ENCODE results near the gene SOS2. TPM values are rescaled to one million over a fixed set of nuclear protein-coding genes. Genes with fewer than 3 reads are reported as not detected.

The SOS2 gene
- total RNA-seq, 4 donors from 2014 or later, result 40.1 to 59.8 (median 46.7) TPM

DNA sequence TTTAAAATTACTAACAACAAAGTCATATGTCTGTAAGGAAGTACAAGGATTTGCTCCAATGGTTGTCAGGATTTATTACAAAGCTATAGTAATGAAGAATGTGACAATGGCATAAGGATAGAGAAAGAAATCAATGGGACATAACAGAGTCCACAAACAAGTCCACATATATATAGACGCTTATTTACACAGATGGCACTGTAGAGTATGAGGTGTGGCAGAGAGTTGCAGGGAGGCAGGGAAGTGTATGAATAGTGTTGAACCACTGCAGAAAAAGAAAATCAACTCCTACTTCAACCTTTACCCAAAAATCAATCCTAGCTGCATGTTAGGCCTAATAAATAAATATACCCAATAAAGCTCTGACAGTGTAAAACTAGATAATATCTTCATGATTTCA, 21.3 kb downstream of the SOS2 start:
- H3K27me3 ChIP-seq, result no peaks in the 10 kb centered on the region
- no peaks in the 10 kb centered on the region for H3K36me3 ChIP-seq
- intact Hi-C loops (cut with DNase I), result no loop called here
- no peaks in the 10 kb centered on the region for H3K9me3 ChIP-seq
- H3K4me3 ChIP-seq, result no peak overlapping the region
- no peak for TF ChIP-seq POLR2A (IDR thresholded peaks at IDR 0.05; ENCODE audit: low read depth)
- no peak for TF ChIP-seq EP300 (IDR thresholded peaks at IDR 0.05)
- TF ChIP-seq, protein P1, sequence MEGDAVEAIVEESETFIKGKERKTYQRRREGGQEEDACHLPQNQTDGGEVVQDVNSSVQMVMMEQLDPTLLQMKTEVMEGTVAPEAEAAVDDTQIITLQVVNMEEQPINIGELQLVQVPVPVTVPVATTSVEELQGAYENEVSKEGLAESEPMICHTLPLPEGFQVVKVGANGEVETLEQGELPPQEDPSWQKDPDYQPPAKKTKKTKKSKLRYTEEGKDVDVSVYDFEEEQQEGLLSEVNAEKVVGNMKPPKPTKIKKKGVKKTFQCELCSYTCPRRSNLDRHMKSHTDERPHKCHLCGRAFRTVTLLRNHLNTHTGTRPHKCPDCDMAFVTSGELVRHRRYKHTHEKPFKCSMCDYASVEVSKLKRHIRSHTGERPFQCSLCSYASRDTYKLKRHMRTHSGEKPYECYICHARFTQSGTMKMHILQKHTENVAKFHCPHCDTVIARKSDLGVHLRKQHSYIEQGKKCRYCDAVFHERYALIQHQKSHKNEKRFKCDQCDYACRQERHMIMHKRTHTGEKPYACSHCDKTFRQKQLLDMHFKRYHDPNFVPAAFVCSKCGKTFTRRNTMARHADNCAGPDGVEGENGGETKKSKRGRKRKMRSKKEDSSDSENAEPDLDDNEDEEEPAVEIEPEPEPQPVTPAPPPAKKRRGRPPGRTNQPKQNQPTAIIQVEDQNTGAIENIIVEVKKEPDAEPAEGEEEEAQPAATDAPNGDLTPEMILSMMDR (IDR thresholded peaks at IDR 0.05), result no peak
- no peak for TF ChIP-seq POLR2AphosphoS5 (IDR thresholded peaks at IDR 0.05)
- DNase-seq (ENCODE audit: extremely low spot score), result no peak
- 95% methylated on average over 1 of the region's 1 CpG for WGBS
- H3K27ac ChIP-seq (replicated peaks in 1 of 4), result no peak overlapping the region
- H3K4me1 ChIP-seq, result peaks cover 8 to 26% (median 17%) of the 10 kb centered on the region in 4 donors

DNA sequence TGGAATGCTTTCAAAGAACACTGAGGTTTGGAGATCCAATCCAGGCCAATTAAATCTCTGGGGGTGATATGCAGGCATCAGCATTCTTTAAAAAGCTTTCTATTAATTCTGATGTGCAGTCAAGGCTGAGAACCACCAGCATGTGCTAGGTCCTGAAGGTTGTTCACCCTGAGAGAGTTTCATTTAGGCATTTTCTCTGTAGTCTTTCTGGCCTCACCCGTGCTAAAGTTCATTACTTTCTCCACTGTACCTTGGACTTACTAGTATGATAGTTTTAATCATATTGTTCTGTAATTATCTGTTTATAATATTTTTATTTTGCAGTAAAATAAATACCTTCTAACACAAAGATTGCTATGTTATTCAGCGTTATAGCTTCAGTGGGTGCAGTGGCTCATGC, 32.9 kb downstream of the SOS2 start:
- Histone ChIP-seq H3K27me3 (no peaks in the 10 kb centered on the region), H3K27ac (replicated peaks in 1 of 4) (no peak overlapping the region), H3K36me3 (peaks cover 21 to 73% (median 57%) of the 10 kb centered on the region in 4 donors), H3K4me1 (no peaks in the 10 kb centered on the region), H3K9me3 (no peaks in the 10 kb centered on the region), H3K4me3 (no peak overlapping the region)
- DNase-seq (ENCODE audit: extremely low spot score), result no peak
- WGBS, result 91% methylated on average over 2 of the region's 2 CpGs
- intact Hi-C loops (cut with DNase I), result no loop called here
- TF ChIP-seq EP300 (IDR thresholded peaks at IDR 0.05), result no peak
- TF ChIP-seq POLR2A (IDR thresholded peaks at IDR 0.05; ENCODE audit: low read depth), result no peak
- TF ChIP-seq POLR2AphosphoS5 (IDR thresholded peaks at IDR 0.05), result no peak
- TF ChIP-seq, protein P1 (IDR thresholded peaks at IDR 0.05), result no peak

DNA sequence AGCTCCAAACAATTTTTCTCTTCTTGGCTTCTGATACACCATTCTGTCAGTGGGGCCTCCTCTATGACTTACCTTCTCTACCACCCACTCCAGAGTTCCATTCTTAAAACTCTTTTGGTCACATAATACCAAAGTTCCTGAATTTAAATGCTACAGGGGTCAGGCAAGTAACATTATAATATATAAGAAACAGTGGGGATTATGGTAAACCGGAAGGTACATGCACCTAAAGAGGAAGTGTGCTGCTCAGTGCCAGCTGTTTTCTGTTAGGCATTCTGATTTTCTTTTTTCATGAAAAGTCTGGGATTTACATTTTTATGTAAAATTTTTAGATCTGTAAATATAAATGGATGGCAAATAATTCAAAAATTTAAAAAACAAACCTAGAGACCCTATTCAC, 39.9 kb downstream of the SOS2 start:
- TF ChIP-seq, protein P1 (IDR thresholded peaks at IDR 0.05), result no peak
- TF ChIP-seq POLR2AphosphoS5 (IDR thresholded peaks at IDR 0.05) (no peak), EP300 (IDR thresholded peaks at IDR 0.05) (no peak)
- no peak for DNase-seq (ENCODE audit: extremely low spot score)
- 94% methylated on average over 1 of the region's 1 CpG for WGBS
- intact Hi-C loops (cut with DNase I), result no loop called here
- H3K4me3 ChIP-seq, result no peak overlapping the region
- peaks cover 21 to 70% (median 46%) of the 10 kb centered on the region in 4 donors for H3K36me3 ChIP-seq
- H3K27ac ChIP-seq (replicated peaks in 1 of 4), result no peak overlapping the region
- no peaks in the 10 kb centered on the region for H3K27me3 ChIP-seq
- H3K4me1 ChIP-seq, result no peaks in the 10 kb centered on the region
- H3K9me3 ChIP-seq, result no peaks in the 10 kb centered on the region

DNA sequence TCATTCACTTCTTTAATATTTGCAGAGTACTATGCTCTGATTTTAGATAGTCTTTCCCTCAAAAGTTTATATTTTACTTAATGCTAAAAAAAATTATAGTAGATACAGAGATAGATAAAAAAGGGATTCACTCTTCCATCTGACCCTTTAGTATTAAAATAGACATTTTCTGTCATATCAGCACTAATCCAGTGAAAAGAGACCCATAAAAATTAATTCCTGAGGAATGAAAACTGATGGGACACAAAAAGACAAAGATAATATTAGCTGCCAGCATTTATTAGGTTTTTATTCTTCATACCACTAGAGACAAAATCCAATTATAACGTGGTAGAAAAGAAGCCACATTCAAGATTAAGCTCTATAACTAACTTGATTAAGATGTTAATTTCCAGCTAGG, 45.3 kb downstream of the SOS2 start:
- Histone ChIP-seq H3K36me3 (peaks cover 11 to 79% (median 36%) of the 10 kb centered on the region in 4 donors), H3K27me3 (no peaks in the 10 kb centered on the region), H3K4me1 (no peaks in the 10 kb centered on the region), H3K9me3 (no peaks in the 10 kb centered on the region), H3K27ac (replicated peaks in 1 of 4) (no peak overlapping the region), H3K4me3 (no peak overlapping the region)
- TF ChIP-seq, protein P1 (IDR thresholded peaks at IDR 0.05), result no peak
- TF ChIP-seq EP300 (IDR thresholded peaks at IDR 0.05) (no peak), POLR2AphosphoS5 (IDR thresholded peaks at IDR 0.05) (no peak), POLR2A (IDR thresholded peaks at IDR 0.05; ENCODE audit: low read depth) (no peak)
- intact Hi-C loops (cut with DNase I), result no loop called here
- DNase-seq (ENCODE audit: extremely low spot score), result no peak
- WGBS, result 78% methylated on average over 1 of the region's 1 CpG

DNA sequence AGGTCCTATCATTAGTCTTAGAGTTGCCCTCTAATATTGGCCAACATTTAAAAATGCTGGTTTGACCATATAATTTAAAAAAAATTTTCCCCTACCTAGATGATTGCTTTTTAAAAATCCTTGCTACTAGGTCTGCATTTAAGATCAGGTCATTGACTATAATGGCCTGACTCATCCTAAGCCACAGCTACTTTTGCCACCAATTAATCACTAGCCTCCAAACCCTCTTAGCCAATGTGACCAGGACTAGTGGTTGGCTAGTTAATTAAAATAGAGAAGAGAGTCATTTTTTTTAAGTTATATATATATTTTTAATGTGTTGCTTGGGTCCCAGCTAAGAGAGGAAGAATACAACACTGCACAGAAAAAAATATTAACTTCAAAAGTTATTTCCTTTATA, 57.5 kb downstream of the SOS2 start:
- intact Hi-C loops (cut with DNase I), result no loop called here
- TF ChIP-seq POLR2AphosphoS5 (IDR thresholded peaks at IDR 0.05) (no peak), EP300 (IDR thresholded peaks at IDR 0.05) (no peak), POLR2A (IDR thresholded peaks at IDR 0.05; ENCODE audit: low read depth) (no peak)
- TF ChIP-seq, protein P1 (IDR thresholded peaks at IDR 0.05), result no peak
- Histone ChIP-seq H3K27ac (replicated peaks in 1 of 4) (no peak overlapping the region), H3K4me3 (no peak overlapping the region), H3K36me3 (peaks cover 17 to 56% (median 28%) of the 10 kb centered on the region in 4 donors), H3K9me3 (no peaks in the 10 kb centered on the region), H3K4me1 (no peaks in the 10 kb centered on the region), H3K27me3 (no peaks in the 10 kb centered on the region)
- DNase-seq (ENCODE audit: extremely low spot score), result no peak

All from esophagus muscularis mucosa (tissue), 4 donors.